ENCODE measurements around the gene SWAP70. TPM values are rescaled to one million over a fixed set of nuclear protein-coding genes. Genes with fewer than 3 reads are reported as not detected.

SWAP70 gene
- total and polyA plus RNA-seq, 10 of the 15 experiments (the other 5 are each of a cell fraction or from before 2014, with no cell fraction given), result 20.6 to 62.4 (median 41.7) TPM

DNA sequence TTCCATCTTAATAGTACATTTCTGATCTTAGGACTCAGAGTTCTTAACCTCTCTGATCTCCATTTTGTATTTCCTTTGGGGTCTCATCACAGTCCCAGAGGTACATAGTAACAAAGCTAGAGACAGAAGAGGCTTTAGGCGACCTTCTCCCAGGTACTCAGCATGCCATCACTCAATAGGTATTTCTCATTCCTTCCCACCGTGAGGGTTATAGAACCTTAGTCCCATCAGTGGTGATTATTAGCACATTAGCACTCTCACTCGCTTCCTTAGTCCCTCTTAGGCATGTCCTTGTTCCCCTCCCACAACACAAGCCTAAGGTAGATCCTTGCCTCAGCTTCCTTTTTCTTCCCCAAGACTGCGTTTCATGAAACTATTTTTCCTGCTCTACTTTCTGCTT lies 14.7 kb downstream of the SWAP70 start (continued):
- TF ChIP-seq, protein P1, sequence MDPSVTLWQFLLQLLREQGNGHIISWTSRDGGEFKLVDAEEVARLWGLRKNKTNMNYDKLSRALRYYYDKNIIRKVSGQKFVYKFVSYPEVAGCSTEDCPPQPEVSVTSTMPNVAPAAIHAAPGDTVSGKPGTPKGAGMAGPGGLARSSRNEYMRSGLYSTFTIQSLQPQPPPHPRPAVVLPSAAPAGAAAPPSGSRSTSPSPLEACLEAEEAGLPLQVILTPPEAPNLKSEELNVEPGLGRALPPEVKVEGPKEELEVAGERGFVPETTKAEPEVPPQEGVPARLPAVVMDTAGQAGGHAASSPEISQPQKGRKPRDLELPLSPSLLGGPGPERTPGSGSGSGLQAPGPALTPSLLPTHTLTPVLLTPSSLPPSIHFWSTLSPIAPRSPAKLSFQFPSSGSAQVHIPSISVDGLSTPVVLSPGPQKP (IDR thresholded peaks at IDR 0.05; ENCODE audit: low read depth, low read length), result no peak
- TF ChIP-seq, protein P2, sequence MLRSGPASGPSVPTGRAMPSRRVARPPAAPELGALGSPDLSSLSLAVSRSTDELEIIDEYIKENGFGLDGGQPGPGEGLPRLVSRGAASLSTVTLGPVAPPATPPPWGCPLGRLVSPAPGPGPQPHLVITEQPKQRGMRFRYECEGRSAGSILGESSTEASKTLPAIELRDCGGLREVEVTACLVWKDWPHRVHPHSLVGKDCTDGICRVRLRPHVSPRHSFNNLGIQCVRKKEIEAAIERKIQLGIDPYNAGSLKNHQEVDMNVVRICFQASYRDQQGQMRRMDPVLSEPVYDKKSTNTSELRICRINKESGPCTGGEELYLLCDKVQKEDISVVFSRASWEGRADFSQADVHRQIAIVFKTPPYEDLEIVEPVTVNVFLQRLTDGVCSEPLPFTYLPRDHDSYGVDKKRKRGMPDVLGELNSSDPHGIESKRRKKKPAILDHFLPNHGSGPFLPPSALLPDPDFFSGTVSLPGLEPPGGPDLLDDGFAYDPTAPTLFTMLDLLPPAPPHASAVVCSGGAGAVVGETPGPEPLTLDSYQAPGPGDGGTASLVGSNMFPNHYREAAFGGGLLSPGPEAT (IDR thresholded peaks at IDR 0.05; ENCODE audit: low read depth), result no peak
- no peak for TF ChIP-seq KDM1A (IDR thresholded peaks at IDR 0.05; ENCODE audit: borderline replicate concordance)
- TF ChIP-seq, protein P3, sequence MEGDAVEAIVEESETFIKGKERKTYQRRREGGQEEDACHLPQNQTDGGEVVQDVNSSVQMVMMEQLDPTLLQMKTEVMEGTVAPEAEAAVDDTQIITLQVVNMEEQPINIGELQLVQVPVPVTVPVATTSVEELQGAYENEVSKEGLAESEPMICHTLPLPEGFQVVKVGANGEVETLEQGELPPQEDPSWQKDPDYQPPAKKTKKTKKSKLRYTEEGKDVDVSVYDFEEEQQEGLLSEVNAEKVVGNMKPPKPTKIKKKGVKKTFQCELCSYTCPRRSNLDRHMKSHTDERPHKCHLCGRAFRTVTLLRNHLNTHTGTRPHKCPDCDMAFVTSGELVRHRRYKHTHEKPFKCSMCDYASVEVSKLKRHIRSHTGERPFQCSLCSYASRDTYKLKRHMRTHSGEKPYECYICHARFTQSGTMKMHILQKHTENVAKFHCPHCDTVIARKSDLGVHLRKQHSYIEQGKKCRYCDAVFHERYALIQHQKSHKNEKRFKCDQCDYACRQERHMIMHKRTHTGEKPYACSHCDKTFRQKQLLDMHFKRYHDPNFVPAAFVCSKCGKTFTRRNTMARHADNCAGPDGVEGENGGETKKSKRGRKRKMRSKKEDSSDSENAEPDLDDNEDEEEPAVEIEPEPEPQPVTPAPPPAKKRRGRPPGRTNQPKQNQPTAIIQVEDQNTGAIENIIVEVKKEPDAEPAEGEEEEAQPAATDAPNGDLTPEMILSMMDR (IDR thresholded peaks at IDR 0.05 in 2 of 3, conservative IDR thresholded peaks at IDR 0.05 in 1 of 3; ENCODE audit: control insufficient read depth in 2 of 3, extremely low read depth in 1 of 3, insufficient read depth in 1 of 3, low read depth in 3 of 3, low read length in 3 of 3), result no peak
- TF ChIP-seq, protein P4, sequence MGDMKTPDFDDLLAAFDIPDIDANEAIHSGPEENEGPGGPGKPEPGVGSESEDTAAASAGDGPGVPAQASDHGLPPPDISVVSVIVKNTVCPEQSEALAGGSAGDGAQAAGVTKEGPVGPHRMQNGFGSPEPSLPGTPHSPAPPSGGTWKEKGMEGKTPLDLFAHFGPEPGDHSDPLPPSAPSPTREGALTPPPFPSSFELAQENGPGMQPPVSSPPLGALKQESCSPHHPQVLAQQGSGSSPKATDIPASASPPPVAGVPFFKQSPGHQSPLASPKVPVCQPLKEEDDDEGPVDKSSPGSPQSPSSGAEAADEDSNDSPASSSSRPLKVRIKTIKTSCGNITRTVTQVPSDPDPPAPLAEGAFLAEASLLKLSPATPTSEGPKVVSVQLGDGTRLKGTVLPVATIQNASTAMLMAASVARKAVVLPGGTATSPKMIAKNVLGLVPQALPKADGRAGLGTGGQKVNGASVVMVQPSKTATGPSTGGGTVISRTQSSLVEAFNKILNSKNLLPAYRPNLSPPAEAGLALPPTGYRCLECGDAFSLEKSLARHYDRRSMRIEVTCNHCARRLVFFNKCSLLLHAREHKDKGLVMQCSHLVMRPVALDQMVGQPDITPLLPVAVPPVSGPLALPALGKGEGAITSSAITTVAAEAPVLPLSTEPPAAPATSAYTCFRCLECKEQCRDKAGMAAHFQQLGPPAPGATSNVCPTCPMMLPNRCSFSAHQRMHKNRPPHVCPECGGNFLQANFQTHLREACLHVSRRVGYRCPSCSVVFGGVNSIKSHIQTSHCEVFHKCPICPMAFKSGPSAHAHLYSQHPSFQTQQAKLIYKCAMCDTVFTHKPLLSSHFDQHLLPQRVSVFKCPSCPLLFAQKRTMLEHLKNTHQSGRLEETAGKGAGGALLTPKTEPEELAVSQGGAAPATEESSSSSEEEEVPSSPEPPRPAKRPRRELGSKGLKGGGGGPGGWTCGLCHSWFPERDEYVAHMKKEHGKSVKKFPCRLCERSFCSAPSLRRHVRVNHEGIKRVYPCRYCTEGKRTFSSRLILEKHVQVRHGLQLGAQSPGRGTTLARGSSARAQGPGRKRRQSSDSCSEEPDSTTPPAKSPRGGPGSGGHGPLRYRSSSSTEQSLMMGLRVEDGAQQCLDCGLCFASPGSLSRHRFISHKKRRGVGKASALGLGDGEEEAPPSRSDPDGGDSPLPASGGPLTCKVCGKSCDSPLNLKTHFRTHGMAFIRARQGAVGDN (IDR thresholded peaks at IDR 0.05), result no peak
- TF ChIP-seq, protein P5, sequence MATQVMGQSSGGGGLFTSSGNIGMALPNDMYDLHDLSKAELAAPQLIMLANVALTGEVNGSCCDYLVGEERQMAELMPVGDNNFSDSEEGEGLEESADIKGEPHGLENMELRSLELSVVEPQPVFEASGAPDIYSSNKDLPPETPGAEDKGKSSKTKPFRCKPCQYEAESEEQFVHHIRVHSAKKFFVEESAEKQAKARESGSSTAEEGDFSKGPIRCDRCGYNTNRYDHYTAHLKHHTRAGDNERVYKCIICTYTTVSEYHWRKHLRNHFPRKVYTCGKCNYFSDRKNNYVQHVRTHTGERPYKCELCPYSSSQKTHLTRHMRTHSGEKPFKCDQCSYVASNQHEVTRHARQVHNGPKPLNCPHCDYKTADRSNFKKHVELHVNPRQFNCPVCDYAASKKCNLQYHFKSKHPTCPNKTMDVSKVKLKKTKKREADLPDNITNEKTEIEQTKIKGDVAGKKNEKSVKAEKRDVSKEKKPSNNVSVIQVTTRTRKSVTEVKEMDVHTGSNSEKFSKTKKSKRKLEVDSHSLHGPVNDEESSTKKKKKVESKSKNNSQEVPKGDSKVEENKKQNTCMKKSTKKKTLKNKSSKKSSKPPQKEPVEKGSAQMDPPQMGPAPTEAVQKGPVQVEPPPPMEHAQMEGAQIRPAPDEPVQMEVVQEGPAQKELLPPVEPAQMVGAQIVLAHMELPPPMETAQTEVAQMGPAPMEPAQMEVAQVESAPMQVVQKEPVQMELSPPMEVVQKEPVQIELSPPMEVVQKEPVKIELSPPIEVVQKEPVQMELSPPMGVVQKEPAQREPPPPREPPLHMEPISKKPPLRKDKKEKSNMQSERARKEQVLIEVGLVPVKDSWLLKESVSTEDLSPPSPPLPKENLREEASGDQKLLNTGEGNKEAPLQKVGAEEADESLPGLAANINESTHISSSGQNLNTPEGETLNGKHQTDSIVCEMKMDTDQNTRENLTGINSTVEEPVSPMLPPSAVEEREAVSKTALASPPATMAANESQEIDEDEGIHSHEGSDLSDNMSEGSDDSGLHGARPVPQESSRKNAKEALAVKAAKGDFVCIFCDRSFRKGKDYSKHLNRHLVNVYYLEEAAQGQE (IDR thresholded peaks at IDR 0.05; ENCODE audit: low read depth, low read length), result no peak
- no peak for TF ChIP-seq FOXK2 (IDR thresholded peaks at IDR 0.05)
- no peak for TF ChIP-seq HDAC2 (IDR thresholded peaks at IDR 0.05)
- TF ChIP-seq SIX5 (IDR thresholded peaks at IDR 0.05; ENCODE audit: low read depth, low read length, severe bottlenecking), result no peak

Data from GM12878 (cell line).